LHCN-M2 (cell line): Measurements from ENCODE around the gene DYRK1B. TPM values are rescaled to one million over a fixed set of nuclear protein-coding genes. Genes with fewer than 3 reads are reported as not detected.
"Not testable (repeated sequence)": the region's sequence is repeated elsewhere in the genome, so short reads cannot be mapped to it uniquely, and the experiment has no call there.

ENCODE experiments used
- DNase-seq: peaks from one replicate; pipeline ENCODE4 v3.0.0-alpha.2; 2012; ENCODE audit warnings: low read depth
- total RNA-seq: library from RNA; depleted of rRNA; stranded (reverse); fragments of >200 nt; gene quantifications from 2 replicates; pipeline ENCODE4 v1.2.3, GENCODE V29; 2014; rRNA removed

Gene DYRK1B
- total RNA-seq, 1 experiment from 2014 or later: 0.86 TPM

- DNase-seq: no peak
These were observed 23.5 kb downstream of the DYRK1B start for GRCh38 chr19:39810424-39810823.

DNA sequence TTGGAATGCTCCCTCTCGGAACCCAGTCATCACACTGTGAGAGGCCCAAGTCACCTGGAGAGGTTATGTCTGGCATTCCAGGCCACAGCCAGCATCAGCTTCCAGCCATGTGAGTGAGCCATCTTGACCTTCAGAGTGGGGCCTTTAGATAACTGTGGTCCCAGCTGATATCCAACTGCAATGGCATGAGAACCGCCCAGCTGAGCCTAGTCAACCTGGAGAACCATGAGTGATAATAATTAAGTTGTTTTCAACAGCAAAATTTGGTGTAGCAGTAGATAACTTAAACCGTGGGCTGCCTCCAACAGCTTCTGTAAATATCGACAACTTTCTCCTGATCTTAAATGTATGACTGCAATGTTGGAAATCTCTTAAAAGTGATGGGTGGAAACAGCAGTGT, 24.6 kb downstream of the DYRK1B start:
- DNase-seq: no peak

DNA sequence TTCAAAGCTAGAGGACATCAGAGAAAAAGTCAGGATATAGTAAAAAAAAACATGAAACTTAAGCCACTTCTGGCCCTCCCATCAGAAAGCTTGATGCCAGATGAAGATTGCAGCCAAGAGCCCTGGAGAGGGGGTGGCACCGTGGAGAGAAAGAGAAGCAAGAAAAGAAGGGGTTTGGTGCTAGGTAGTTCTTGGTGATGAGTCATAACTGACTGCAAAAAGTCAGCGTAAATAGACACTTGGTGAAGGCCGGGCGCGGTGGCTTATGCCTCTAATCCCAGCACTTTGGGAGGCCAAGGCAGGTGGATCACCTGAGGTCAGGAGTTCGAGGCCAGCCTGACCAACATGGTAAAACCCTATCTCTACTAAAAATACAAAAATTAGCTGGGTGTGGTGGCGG, 25.3 kb downstream of the DYRK1B start:
- DNase-seq: not testable (repeated sequence)

DNA sequence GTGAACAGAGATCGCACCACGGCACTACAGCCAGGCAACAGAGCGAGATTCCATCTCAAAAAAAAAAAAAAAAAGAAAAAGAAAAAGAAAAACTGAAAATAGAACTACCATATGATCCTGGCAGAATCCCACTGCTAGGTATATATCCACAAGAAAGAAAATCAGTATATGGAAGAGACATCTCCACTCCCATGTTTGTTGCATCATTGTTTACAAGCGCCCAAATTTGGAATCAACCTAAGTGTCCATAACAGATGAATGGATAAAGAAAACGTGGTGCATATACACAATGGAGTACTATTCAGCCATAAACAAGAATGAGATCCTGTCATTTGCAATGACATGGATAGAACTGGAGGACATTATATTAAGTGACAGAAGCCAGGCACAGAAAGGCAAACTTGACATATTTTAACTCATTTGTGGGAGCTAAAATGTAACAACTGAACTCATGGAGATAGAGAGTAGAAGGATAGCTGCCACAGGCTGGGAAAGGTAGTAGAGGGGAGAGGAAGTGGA, 26.1 kb downstream of the DYRK1B start:
- no peak for DNase-seq

DNA sequence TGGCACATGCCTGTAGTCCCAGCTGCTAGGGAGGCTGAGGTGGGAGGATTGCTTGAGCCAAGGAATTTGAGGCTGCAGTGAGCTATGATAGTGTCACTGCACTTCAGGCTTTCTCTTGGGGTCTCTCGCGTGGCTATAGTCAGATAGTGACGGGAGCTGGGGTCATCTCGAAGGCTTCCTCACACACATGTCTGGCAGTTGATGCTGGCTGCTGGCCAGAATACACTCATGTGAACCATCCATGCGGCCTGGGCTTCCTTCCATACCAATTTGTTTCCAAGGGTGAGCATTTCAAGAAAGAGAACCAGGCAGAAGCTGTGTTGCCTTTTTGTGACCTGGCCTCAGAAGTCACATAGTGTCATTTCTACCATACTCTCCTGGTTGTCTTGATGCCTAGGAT, 28.9 kb downstream of the DYRK1B start:
- no peak for DNase-seq

DNA sequence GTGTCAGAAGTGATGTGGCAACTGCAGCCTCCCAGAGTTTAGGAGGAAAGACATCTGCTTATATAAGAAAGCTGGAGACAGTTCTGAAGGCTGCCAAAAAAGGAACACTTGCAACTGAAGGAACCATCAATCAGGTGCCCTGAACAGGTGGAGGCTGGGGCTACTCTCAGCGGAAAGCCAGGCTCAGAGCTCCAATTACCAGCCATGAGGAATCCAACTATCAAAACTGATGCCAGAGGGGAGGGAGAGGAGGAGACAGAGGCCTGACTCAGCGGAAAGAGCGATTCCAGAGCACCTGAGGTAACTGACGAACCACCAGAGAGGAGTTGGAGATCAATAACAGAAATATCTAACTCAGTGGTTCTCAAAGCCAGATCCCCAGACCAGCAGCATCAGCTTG, 31.0 kb downstream of the DYRK1B start:
- DNase-seq: peak; percentile 37

GRCh38 chr19:39797083-39797482, 36.9 kb downstream of the DYRK1B start:
- no peak for DNase-seq

- DNase-seq: no peak
These were observed 37.9 kb downstream of the DYRK1B start for GRCh38 chr19:39796000-39796498.

GRCh38 chr19:39795001-39795400, 39.0 kb downstream of the DYRK1B start:
- no peak for DNase-seq

DNA sequence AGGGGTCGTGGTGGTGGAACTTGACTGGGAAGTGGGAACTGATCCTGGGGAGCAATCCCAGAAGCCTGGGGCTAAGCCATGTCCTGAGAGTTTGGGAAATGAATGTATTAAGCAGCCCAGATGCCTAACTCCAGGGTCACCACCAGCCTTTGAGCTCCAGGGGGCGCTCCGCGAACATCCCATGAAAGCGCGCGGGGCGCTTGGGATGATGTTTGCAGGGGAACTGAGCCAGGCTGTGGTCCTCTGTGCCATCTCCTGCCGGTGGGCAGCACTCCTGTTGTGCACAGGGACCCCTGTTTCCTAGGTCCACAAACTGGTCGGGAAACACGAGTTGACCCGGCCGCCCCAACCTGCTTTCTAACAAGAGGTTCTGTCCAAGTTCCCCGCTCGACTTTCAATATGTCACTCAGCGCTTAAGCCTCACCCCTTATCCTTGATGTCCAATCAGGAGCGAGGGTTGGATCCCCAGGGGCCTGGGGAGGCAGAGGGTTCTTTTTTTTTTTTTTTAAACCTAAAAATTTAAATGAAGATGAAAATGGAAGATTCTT, 40.9 kb downstream of the DYRK1B start:
- peak; percentile 78 for DNase-seq

DNA sequence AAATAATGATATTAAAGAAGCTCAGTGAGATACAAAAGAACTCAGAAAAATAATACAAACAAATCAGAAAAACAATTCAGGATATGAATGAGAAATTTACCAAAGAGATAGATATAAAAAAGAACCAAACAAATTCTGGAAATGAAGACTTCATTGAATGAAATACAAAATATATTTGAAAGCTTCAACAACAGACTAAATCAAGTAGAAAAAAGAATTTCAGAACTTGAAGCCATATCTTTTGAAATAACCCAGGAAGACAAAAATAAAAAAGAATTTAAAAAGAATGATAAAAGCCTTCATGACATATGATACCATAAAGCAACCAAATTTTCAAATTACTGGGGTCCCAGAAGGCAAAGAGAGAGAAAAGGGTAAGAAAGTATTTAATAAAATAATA, 45.7 kb downstream of the DYRK1B start:
- DNase-seq: no peak

- DNase-seq: no peak
These were observed 53.1 kb downstream of the DYRK1B start for GRCh38 chr19:39780894-39781293.

DNA sequence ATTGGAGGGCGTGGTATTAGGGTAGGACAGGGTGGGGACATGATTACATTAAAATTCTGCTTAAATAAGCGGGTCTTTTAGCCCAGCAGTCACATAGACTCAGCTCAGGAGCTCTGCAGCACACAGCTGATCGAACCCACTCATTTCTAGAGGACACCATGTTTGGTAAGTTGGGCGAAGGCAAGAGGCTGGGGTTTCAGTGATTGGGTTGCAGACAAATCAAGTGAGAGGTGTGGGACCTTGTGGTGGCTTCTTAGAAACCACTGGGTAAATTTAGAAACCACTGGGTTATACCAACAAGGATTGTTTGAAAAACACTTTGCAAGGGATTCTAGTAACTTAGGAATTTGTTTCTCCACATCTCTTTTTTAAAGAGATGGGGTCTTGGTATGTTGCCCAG, 55.2 kb downstream of the DYRK1B start, which contains the start of gene LEUTX:
LEUTX (plus strand) TSS at position 92 of the 400 bp plus-strand sequence; CDS start at position 159, 67 bp downstream.
- DNase-seq: no peak

Other genes with a start within 250 kb of the DYRK1B start
- not detected in 2 replicates for gene LGALS13, start 231.6 kb downstream of the DYRK1B start, total RNA-seq
- gene LGALS16, start 178.2 kb downstream of the DYRK1B start, total RNA-seq: not detected in 2 replicates
- gene LGALS14, start 129.7 kb downstream of the DYRK1B start, total RNA-seq: not detected in 2 replicates
- gene CLC, start 96.1 kb downstream of the DYRK1B start, total RNA-seq: not detected in 2 replicates
- gene LEUTX, start 55.3 kb downstream of the DYRK1B start, total RNA-seq: not detected in 2 replicates
- gene FBL, start 12.2 kb upstream of the DYRK1B start, total RNA-seq: 68.2 and 80.9 TPM in 2 replicates
- 0.06 and 0.13 TPM in 2 replicates for gene FCGBP, start 100.5 kb upstream of the DYRK1B start, total RNA-seq
- 177 and 182 TPM in 2 replicates for gene PSMC4, start 137.0 kb upstream of the DYRK1B start, total RNA-seq
- 1.4 and 1.6 TPM in 2 replicates for gene ZNF546, start 162.9 kb upstream of the DYRK1B start, total RNA-seq
- gene ZNF780B, start 222.1 kb upstream of the DYRK1B start, total RNA-seq: 5.4 and 7.3 TPM in 2 replicates